Measurements from ENCODE around the gene NCOA3.

NCOA3 gene

GRCh38 chr20:47661714-47662113 is 160.0 kb downstream of the NCOA3 start:
- Histone ChIP-seq H3K9me3 (no peaks in the 10 kb centered on the region), H4K20me1 (peaks cover 4% of the 10 kb centered on the region), H3K27ac (no peak overlapping the region), H3K4me1 (peaks cover 18% of the 10 kb centered on the region), H3K4me3 (no peak overlapping the region), H3K36me3 (peaks cover 45% of the 10 kb centered on the region), H3K27me3 (no peaks in the 10 kb centered on the region), H3K4me2 (no peak overlapping the region), H3K9ac (0 out of 2 replicates have a peak overlapping the region, but pooled peaks have one; percentile 32)
- TF ChIP-seq Cebpa-rat (IDR thresholded peaks at IDR 0.05): no peak

- Histone ChIP-seq H3K4me2 (no peak overlapping the region), H3K27ac (no peak overlapping the region), H3K9me3 (no peaks in the 10 kb centered on the region), H3K36me3 (peaks cover 36% of the 10 kb centered on the region), H3K4me3 (no peak overlapping the region), H4K20me1 (peaks cover 4% of the 10 kb centered on the region), H3K27me3 (no peaks in the 10 kb centered on the region), H3K9ac (no peak overlapping the region), H3K4me1 (peaks cover 26% of the 10 kb centered on the region)
- TF ChIP-seq Cebpa-rat (IDR thresholded peaks at IDR 0.05): no peak
Observed at GRCh38 chr20:47662483-47663353, 161.0 kb downstream of the NCOA3 start.

- TF ChIP-seq Cebpa-rat (IDR thresholded peaks at IDR 0.05): no peak
- H3K36me3 ChIP-seq: peaks cover 28% of the 10 kb centered on the region
- H3K27ac ChIP-seq: no peak overlapping the region
- peaks cover 4% of the 10 kb centered on the region for H4K20me1 ChIP-seq
- no peaks in the 10 kb centered on the region for H3K9me3 ChIP-seq
- H3K9ac ChIP-seq: no peak overlapping the region
- no peaks in the 10 kb centered on the region for H3K27me3 ChIP-seq
- H3K4me2 ChIP-seq: peak overlapping the region; percentile 25; the same call in 1 of the 2 replicates
- peaks cover 34% of the 10 kb centered on the region for H3K4me1 ChIP-seq
- H3K4me3 ChIP-seq: no peak overlapping the region
Observed at GRCh38 chr20:47663354-47664067, 161.8 kb downstream of the NCOA3 start.

GRCh38 chr20:47664068-47664437 is 162.4 kb downstream of the NCOA3 start:
- no peaks in the 10 kb centered on the region for H3K27me3 ChIP-seq
- H3K36me3 ChIP-seq: peaks cover 23% of the 10 kb centered on the region
- no peaks in the 10 kb centered on the region for H3K9me3 ChIP-seq
- no peak overlapping the region for H3K4me3 ChIP-seq
- peaks cover 4% of the 10 kb centered on the region for H4K20me1 ChIP-seq
- peaks cover 39% of the 10 kb centered on the region for H3K4me1 ChIP-seq
- H3K9ac ChIP-seq: no peak overlapping the region
- no peak overlapping the region for H3K27ac ChIP-seq
- TF ChIP-seq Cebpa-rat (IDR thresholded peaks at IDR 0.05): no peak
- H3K4me2 ChIP-seq: peak overlapping the region; percentile 25; the same call in 1 of the 2 replicates

GRCh38 chr20:47664744-47665143 is 163.1 kb downstream of the NCOA3 start:
- TF ChIP-seq Cebpa-rat (IDR thresholded peaks at IDR 0.05): no peak
- H3K9ac ChIP-seq: no peak overlapping the region
- H3K4me3 ChIP-seq: no peak overlapping the region
- no peaks in the 10 kb centered on the region for H3K9me3 ChIP-seq
- H3K27me3 ChIP-seq: no peaks in the 10 kb centered on the region
- H3K36me3 ChIP-seq: peaks cover 16% of the 10 kb centered on the region
- H4K20me1 ChIP-seq: peaks cover 4% of the 10 kb centered on the region
- H3K4me1 ChIP-seq: peaks cover 42% of the 10 kb centered on the region
- no peak overlapping the region for H3K27ac ChIP-seq
- no peak overlapping the region for H3K4me2 ChIP-seq

GRCh38 chr20:47665221-47665991 is 163.7 kb downstream of the NCOA3 start:
- H3K9me3 ChIP-seq: no peaks in the 10 kb centered on the region

GRCh38 chr20:47666304-47666703 is 164.6 kb downstream of the NCOA3 start:
- H3K4me3 ChIP-seq: no peak overlapping the region
- H4K20me1 ChIP-seq: no peaks in the 10 kb centered on the region; the same call in 1 of the 2 replicates
- H3K9ac ChIP-seq: no peak overlapping the region
- no peak for TF ChIP-seq Cebpa-rat (IDR thresholded peaks at IDR 0.05)
- H3K27me3 ChIP-seq: no peaks in the 10 kb centered on the region
- no peaks in the 10 kb centered on the region for H3K9me3 ChIP-seq
- H3K27ac ChIP-seq: no peak overlapping the region
- H3K4me1 ChIP-seq: peaks cover 35% of the 10 kb centered on the region
- no peak overlapping the region for H3K4me2 ChIP-seq
- peaks cover 7% of the 10 kb centered on the region for H3K36me3 ChIP-seq

More at GRCh38 chr20:47665221-47665991, 163.7 kb downstream of the NCOA3 start:
- Histone ChIP-seq H3K4me1 (peaks cover 36% of the 10 kb centered on the region), H3K27me3 (no peaks in the 10 kb centered on the region), H3K36me3 (peaks cover 11% of the 10 kb centered on the region), H3K4me2 (no peak overlapping the region), H3K4me3 (no peak overlapping the region), H3K27ac (no peak overlapping the region), H3K9ac (no peak overlapping the region), H4K20me1 (peaks cover 4% of the 10 kb centered on the region)
- no peak for TF ChIP-seq Cebpa-rat (IDR thresholded peaks at IDR 0.05)

GRCh38 chr20:47667086-47667485 is 165.4 kb downstream of the NCOA3 start:
- Histone ChIP-seq H3K4me3 (no peak overlapping the region), H4K20me1 (no peaks in the 10 kb centered on the region), H3K27ac (no peak overlapping the region), H3K4me2 (peak overlapping the region; percentile 50; the same call in 1 of the 2 replicates), H3K27me3 (no peaks in the 10 kb centered on the region), H3K9ac (no peak overlapping the region), H3K4me1 (peaks cover 35% of the 10 kb centered on the region), H3K9me3 (no peaks in the 10 kb centered on the region), H3K36me3 (no peaks in the 10 kb centered on the region; the same call in 1 of the 2 replicates)
- TF ChIP-seq Cebpa-rat (IDR thresholded peaks at IDR 0.05): no peak

- H3K9me3 ChIP-seq: no peaks in the 10 kb centered on the region
- no peak overlapping the region for H3K9ac ChIP-seq
- TF ChIP-seq Cebpa-rat (IDR thresholded peaks at IDR 0.05): no peak
- H3K36me3 ChIP-seq: no peaks in the 10 kb centered on the region
- no peak overlapping the region for H3K27ac ChIP-seq
- no peaks in the 10 kb centered on the region for H3K27me3 ChIP-seq
- H3K4me2 ChIP-seq: peak overlapping the region; percentile 50
- H3K4me3 ChIP-seq: no peak overlapping the region
- H4K20me1 ChIP-seq: no peaks in the 10 kb centered on the region
- H3K4me1 ChIP-seq: peaks cover 35% of the 10 kb centered on the region
Observed at GRCh38 chr20:47667531-47668312, 166.0 kb downstream of the NCOA3 start.
